Activated CD4-positive, alpha-beta T cell treated with anti-CD3 and anti-CD28 coated beads, Interleukin-2, amount 50 U/mL, for 16 hours (primary cell): Measurements from ENCODE around the gene EPM2AIP1.

ENCODE experiments used
- DNase-seq: peaks from one replicate; pipeline ENCODE4 v3.0.0-alpha.2; 2020

Gene EPM2AIP1

GRCh38 chr3:36944641-36945270 lies 48.2 kb downstream of the EPM2AIP1 start, which contains the start of gene TRANK1:
Gene TRANK1, minus strand, starts transcription at chr3:36945054. Its CDS starts 245 bp downstream, at chr3:36944809.
- peak; percentile 67 for DNase-seq

- DNase-seq: peak; percentile 14
These were observed 48.8 kb downstream of the EPM2AIP1 start for GRCh38 chr3:36944012-36944640.

- no peak for DNase-seq
These were observed 49.3 kb downstream of the EPM2AIP1 start for GRCh38 chr3:36943601-36944000.

- no peak for DNase-seq
These were observed 50.2 kb downstream of the EPM2AIP1 start for GRCh38 chr3:36942638-36943248.

- no peak for DNase-seq
These were observed 51.3 kb downstream of the EPM2AIP1 start for GRCh38 chr3:36941658-36942057.

GRCh38 chr3:36941162-36941561 lies 51.8 kb downstream of the EPM2AIP1 start:
- no peak for DNase-seq

GRCh38 chr3:36937492-36937891 lies 55.4 kb downstream of the EPM2AIP1 start:
- DNase-seq: no peak
